NK-92 (cell line): ENCODE data around the gene SETBP1.

Source experiments
- DNase-seq: peaks from one replicate; lab custom pipeline; 2025; ENCODE audit not compliant: unreplicated experiment; lab: John Stamatoyannopoulos, UW

SETBP1 gene

GRCh38 chr18:45100321-45101105, 419.8 kb downstream of the SETBP1 start:
- no peak for DNase-seq

- no peak for DNase-seq
Observed at GRCh38 chr18:45102126-45102525, 421.4 kb downstream of the SETBP1 start.

- no peak for DNase-seq
Observed at GRCh38 chr18:45102863-45103262, 422.2 kb downstream of the SETBP1 start.

GRCh38 chr18:45103319-45104048, 422.8 kb downstream of the SETBP1 start:
- DNase-seq, result no peak

GRCh38 chr18:45104049-45104395, 423.3 kb downstream of the SETBP1 start:
- DNase-seq, result no peak

- no peak for DNase-seq
Observed at GRCh38 chr18:45106331-45106774, 425.7 kb downstream of the SETBP1 start.

- DNase-seq, result no peak
Observed at GRCh38 chr18:45107425-45107824, 426.7 kb downstream of the SETBP1 start.

- no peak for DNase-seq
Observed at GRCh38 chr18:45108754-45109153, 428.1 kb downstream of the SETBP1 start.

GRCh38 chr18:45109271-45109670, 428.6 kb downstream of the SETBP1 start:
- DNase-seq, result no peak

- DNase-seq, result no peak
Observed at GRCh38 chr18:45109706-45110105, 429.0 kb downstream of the SETBP1 start.

- no peak for DNase-seq
Observed at GRCh38 chr18:45110577-45111501, 430.2 kb downstream of the SETBP1 start.

- no peak for DNase-seq
Observed at GRCh38 chr18:45111502-45111848, 430.8 kb downstream of the SETBP1 start.

GRCh38 chr18:45112682-45113081, 432.0 kb downstream of the SETBP1 start:
- no peak for DNase-seq

GRCh38 chr18:45116116-45116515, 435.4 kb downstream of the SETBP1 start:
- DNase-seq, result no peak
